ENCODE measurements around the gene MEPCE.

DNA sequence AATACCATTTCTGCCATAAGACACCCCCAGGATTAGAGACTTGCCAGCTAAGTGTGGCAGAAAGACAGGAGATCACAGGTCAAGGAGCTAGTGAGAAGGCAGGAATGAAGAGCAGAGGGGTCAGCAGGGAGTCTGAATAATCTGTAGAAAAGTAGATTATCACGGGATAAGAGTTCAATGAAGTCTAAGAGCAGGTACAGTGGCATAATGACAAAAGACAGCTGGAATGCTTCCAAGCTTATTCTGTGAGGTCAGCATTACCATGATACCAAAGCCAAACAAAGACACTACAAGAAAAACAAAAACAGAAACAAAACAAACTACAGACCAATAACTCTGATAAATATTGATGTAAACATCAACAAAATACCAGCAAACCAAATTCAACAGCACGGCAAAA, 35.6 kb upstream of the MEPCE start:
- TF ChIP-seq, protein P1, sequence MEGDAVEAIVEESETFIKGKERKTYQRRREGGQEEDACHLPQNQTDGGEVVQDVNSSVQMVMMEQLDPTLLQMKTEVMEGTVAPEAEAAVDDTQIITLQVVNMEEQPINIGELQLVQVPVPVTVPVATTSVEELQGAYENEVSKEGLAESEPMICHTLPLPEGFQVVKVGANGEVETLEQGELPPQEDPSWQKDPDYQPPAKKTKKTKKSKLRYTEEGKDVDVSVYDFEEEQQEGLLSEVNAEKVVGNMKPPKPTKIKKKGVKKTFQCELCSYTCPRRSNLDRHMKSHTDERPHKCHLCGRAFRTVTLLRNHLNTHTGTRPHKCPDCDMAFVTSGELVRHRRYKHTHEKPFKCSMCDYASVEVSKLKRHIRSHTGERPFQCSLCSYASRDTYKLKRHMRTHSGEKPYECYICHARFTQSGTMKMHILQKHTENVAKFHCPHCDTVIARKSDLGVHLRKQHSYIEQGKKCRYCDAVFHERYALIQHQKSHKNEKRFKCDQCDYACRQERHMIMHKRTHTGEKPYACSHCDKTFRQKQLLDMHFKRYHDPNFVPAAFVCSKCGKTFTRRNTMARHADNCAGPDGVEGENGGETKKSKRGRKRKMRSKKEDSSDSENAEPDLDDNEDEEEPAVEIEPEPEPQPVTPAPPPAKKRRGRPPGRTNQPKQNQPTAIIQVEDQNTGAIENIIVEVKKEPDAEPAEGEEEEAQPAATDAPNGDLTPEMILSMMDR (IDR thresholded peaks at IDR 0.05; ENCODE audit: low read length) = no peak
- TF ChIP-seq EZH2phosphoT487 (IDR thresholded peaks at IDR 0.05; ENCODE audit: low read length) (no peak), EZH2 (optimal IDR thresholded peaks at IDR 0.05; ENCODE audit: low read depth, low read length) (no peak)
